GM21529 (cell line): ENCODE data around the gene TMOD1.
A peak's percentile ranks its signal among the peaks of the same experiment; 100 is the strongest.
"Not testable (repeated sequence)": the region's sequence is repeated elsewhere in the genome, so short reads cannot be mapped to it uniquely, and the experiment has no call there.

Source experiments
- ATAC-seq: cut with Tn5 transposase; IDR thresholded peaks from one replicate; pipeline ENCODE4 v1.9.1; 2021; ENCODE audit not compliant: unreplicated experiment

Gene TMOD1

DNA sequence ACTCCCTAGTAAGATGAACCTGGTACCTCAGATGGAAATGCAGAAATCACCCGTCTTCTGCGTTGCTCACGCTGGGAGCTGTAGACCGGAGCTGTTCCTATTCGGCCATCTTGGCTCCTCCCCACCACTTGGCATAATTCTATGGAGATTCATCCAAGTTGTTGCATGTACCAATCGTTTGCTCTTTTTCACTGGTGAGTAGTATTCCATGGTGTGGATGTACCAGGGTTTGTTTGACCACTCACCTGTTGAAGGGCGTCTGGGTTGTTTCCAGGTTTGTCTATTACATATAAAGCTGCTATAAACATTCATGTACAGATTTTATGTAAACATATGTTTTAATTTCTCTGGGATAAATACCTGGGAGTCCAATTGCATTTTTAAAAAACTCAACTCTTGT lies 85.4 kb downstream of the TMOD1 start:
- ATAC-seq: not testable (repeated sequence)

DNA sequence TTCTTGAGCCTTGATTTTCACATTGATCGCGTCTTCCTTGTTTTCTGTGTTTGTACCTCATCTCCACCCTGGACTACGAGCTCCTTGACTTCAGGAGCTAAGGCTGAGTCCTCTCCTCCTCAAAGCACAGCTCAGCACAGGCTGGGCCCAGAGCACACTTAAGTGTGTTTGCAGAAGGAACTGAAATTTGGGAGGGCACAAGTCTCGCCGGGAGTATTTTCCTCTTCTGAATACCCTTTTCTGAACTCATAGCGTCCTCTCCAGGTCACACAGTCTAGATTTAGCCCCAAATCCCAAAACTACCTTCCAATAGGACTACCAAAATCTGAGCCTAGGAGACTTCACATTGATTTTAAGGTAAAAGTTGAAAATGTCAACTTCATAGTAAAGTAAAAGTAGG lies 90.1 kb downstream of the TMOD1 start:
- no peak for ATAC-seq

DNA sequence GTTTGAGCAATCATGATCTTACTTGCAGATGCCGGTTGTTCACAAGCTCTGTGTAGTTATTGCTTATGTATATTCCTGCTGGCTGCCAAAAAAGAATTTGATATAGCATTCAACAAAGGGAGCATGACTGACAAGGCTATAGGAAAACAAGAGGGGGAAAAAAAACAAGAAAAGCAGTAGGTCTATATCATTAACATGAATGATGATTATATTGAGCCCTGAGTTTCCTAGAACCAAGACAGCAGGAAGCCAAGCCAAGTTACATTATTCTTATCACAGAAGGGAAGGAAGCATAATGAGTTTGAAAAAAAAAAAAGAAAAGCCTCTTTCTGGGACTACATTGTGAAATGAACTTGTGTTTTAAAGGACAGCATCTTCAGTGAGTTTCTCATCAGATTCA lies 90.7 kb downstream of the TMOD1 start:
- no peak for ATAC-seq

DNA sequence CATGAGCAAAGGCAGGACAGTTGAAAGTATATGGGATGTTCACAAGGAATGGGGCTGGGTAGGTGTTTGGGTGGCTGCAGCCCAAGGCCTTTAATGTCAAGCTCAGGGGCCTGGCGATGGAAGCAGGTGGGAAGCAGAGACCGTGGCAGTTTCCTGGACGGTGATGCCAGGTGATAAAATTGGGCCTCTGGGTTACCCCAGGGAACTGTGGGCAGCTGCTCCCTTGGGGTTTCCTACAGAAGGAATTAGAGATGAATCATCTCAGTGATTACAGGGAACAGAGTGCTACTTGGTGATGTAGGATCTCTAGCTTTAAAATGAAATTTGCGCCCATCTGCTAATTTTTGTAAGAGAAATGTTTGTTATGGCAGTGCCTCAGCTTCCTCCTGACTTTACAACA lies 92.5 kb downstream of the TMOD1 start:
- no peak for ATAC-seq

DNA sequence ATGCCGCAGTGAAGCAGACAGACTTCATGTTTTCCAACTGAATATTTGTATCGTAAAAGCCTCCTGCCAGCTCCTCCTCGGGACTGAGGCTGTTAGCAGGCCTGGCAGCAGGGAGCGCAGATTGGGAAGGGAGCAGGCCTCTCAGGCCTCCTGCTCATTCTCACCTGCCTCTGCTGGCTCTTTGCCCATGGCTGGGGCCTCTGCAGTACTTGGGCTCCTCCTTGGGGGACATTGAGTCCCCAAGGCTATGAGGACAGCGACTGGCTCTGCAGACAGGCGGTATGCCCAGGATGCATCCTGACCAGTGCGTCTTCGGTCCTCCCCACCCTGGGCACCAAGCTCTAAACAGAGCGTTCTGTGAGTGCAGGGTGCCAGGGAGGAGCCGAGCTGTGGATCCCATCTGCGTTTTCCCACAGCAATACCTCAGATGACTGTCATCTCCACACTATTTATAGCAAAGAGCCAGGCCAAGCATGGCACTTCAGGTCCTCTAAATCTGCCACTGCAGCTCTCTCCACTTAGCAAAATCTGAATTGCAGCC lies 93.0 kb downstream of the TMOD1 start:
- ATAC-seq: no peak

DNA sequence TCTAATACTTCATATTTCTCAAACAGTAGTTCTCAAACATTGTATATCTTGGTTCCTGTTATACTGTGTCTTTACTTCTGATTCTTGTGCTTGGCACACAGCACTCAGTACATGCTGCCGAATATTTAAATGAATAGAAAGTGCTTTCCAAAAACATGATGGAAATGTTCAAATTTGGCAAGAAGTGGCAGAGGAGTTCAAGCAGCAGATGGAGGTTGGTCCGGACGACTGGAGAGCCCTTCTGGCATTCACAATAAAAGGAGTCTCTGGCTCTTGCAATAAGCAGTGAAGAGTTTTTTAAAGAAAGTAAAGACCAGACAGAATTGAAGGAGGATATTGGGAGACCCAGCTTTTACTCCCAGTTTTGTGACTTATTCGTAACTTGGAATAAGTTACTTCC lies 95.4 kb downstream of the TMOD1 start:
- no peak for ATAC-seq

DNA sequence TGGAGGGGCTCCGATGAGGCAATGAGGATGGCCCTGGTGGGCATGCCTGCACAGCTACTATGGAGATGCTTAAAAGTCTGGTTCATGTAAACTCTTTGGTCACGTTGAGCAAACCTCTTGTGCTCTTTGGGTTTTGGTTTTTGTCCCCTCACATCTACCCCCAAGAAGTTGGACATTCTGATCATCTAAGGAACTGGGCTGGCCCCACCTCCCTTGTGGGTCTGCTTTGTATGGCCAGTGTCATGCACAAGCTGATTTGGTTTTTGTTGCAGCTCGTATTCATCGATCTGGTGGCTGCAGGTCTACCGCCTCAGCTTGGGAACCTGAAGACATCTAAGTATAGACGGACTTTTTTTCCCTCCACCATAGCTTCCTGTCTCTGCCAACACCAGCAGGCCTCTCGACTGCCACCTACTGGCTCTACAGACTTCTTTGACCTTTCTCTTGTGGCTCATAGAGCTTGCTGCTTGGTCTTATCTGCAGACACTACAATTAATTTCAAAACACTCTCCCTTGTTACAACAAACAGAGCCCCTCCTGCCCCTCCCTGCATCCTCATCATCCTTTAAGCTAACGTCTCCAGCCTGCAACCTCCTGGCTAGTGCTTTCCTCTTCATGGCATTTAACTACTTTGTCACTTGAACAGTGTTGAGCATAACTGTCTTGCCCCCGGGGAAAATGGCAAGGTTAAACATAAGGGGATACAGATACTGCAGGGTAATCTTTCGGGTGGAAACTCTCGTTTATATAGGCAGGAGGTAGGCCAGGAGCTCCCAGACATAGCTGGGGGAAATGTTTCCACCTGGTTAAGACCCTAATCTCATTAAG lies 97.2 kb downstream of the TMOD1 start:
- ATAC-seq: peak; percentile 89

DNA sequence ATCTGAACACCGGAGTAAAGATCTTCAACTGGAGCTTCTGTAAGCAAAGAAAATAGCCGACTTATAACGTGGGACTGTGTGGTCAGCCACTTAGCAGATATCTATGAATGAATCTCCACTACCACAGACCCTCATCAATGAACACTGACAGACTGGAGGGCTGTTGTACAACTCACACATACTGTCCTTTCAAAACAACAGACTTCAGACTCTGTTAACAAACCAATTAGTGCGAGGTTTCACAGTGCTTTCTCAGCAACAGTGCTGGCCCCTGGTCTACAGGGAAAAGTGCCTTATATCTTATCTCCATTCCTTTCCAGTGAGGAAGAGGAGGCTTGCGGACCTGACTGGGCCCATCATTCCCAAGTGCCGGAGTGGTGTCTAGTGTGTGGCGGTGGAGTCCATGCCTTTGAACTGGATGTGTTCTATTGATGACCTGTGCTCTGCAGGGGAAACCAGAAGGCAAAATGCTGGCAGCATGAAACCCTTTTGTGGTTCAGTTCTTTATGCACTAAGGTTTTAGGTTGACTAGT lies 97.9 kb downstream of the TMOD1 start:
- no peak for ATAC-seq

DNA sequence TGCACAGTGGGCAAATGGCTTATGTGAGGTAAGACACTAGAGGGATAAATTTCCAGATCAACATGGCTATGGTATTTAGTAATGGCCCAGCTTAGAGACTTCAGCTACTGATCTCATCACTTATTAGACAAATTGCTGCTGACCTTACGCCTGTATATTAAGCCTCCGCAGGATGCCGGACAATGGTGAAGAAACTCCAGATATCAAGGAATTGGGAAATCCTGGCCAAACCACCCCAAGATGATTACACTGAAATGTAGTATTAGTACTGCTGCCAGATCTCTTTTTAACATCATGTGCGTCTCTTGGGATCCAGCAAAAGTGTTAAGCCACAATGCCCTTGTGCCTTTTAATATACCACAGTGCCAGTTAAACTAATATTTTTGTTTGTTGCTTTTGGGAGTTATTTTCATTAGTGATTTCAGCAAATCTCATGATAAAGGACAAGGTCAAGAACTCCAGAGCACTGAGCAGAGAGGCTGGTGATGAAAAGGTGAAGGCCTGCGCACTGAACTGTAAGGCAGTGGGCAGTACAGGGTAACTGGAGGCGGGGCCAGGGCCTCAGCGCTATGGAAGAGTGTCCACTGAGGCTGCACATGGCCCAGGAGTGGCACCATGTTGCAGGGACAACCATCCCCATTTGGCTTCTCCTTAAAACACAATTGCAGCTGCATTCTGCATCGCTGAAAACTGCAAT lies 99.2 kb downstream of the TMOD1 start:
- ATAC-seq: no peak

DNA sequence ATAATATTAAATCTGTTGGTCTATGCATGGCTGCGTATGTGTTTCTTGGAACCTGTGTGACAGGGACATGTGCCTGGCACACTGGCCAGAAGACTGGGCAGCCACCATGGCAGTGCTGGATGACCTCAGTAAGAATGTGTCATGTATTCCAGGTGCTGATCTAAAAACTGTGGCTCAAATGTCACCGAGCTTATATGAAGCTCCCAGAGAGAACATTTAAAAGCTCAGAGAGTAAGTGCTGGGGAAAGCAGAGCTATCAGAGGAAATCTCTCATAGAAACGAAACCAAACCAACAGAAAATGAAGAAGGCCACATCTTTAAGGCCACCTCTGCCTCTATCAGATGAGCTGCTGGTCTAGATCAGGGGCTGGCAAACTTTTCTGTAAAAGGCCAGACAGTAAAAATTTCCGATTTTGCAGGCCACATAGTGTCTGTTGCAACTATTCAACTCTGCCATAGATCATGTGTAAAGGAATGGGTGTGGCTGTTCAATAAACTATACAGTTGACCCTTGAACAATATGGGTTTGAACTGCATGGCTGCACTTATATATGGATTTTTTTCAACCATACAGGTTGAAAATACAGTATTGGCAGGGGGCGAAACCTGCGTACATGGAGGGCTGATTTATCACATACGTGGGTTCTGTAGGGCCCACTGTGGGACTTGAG lies 99.9 kb downstream of the TMOD1 start:
- ATAC-seq: no peak

DNA sequence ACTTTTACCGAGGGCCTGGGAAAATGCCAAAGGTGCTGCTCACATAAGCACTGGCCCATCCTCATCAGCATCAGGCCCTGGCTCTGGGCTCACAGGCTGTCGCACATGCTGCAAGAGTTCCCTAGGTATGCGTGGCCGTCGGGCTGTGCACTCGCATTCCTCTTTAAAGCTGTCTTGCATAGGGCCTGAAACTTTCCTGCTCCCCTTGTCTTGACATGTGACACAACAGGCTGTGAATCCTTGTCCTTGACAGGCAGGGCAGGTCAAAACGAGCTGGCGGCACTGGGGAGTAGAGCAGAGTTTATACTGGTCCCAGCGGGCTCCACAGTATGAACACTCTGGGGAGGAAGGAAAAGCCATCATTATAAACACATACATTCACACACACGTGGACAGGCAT lies 101.0 kb downstream of the TMOD1 start:
- ATAC-seq: no peak

DNA sequence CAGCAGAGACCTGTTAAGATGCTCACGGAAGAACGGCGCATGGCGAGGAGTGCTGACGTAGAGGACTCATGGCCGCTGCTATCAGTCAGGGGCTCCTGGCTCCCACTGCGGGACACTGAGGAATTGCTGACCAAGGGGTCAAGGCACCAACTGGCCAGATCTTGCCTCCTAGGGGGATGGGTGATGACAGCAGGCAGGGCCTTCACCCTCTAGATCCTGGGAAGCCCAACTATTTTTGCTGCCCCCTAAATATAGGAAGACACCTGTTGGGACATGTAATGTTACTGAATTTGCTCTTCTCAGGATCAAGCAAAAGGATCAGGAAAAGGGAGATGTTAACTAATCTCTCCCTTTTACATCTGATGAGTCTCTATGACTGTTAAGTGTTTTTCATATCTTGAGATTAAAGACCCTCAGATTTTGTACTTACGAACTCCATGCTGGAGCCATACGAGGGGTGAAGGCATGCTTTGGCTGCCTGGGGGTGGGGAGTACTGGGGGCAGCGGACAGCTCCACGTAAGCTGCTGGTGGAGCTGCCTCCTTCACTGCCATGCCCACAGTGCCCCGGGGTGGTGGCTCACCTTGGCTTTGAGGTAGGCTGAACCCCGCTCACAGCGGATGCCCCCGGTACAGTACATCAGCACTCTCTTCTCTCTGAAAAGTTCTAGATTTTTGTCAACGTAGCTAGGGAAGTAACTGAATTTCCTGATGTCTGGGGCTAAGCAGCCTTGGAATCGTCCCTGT lies 103.6 kb downstream of the TMOD1 start:
- no peak for ATAC-seq

DNA sequence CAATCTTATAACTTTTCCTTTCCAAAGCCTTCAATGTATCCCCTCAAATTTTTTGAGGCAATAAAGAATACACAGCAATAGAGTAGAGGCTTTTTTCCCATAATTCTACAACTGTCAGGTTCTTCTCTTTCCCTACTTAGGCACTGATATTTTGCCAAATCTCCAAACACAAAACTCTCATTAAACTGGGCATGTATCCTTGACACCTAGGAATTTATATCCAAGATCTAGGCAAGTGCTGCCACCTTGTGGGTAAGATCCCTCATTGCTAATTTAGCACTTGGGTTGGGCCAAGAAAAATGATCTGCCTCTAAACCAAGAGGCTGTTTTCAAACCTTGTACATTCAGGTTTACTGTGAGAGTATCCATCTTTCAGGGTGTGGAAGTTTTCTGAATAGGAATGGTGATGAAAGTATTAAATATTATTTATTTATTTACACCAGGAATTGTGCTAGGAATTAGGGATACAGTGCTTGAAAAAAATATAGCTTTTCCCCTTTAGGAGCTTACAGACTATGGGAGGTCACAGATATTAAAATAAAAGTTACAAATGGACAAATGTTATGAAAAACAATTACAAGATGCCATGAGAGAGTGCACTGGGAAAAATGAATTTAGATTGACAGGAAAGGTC lies 114.1 kb downstream of the TMOD1 start:
- ATAC-seq: no peak

DNA sequence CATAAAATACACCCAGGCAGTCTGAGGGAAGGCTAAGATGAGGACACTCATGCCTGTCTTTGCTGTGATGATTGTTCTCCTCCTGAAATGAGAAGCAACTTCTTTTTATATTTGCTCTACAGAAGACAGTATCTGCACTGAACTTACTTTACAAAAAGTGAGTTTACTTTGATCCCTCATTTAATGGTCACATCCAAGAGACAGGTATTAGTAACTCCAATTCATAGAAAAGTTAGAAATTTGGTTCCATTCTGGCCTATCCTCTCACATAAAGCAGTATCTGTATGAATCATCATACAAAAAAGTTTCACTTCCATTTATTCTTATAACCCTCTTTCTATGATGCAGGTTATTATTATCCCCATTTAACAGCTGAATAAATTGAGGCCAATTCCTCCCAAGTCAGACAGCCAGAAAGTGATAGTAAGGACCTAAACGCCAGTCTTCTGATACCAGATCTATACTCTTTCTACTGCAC lies 116.5 kb downstream of the TMOD1 start:
- peak; percentile 67 for ATAC-seq

DNA sequence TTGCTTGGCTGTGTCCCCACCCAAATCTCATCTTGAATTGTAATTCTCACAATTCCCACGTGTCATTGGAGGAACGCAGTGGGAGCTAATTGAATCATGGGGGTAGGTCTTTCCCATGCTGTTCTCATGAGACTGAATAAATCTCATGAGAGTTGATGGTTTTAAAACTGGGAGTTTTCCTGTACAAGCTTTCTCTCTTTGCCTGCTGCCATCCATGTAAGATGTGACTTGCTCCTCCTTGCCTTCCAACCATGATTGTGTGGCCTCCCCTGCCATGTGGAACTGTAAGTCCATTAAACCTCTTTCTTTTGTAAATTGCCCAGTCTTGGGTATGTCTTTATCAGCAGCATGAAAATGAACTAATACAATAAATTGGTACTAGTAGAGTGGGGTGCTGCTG lies 118.6 kb downstream of the TMOD1 start:
- ATAC-seq: not testable (repeated sequence)

DNA sequence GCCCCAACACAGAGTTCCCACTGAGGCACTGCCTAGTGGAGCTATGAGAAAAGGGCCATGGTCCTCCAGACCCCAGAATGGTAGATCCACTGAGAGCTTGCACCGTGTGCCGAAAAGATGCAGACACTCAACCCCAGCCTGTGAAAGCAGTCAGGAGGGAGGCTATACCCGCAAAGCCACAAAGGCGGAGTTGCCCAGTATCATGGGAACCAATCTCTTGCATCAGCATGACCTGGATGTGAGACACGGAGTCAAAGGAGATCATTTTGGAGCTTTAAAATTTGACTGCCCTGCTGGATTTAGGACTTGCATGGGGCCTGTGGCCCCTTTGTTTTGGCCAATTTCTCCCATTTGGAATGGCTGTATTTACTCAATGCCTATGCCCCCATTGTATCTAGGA lies 121.0 kb downstream of the TMOD1 start:
- not testable (repeated sequence) for ATAC-seq

DNA sequence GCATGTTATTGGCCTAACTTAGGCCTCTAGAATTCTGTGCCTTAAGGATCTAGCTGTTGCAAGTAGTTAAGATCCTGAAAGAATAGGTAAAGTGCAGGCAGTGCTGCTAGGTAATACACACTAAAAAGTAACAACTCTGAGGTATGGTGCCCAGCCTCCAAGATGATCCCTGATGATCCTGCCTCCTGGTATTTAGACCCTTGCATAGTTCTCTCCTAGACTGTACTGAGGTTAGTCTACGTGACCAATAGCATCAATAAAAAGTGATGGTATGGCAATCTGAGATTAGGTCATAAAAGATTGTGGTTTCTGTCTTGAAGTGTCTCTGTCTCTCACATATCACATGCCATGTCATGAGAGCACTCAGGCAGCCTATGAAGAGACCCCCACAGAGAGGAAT lies 122.5 kb downstream of the TMOD1 start:
- ATAC-seq: no peak

DNA sequence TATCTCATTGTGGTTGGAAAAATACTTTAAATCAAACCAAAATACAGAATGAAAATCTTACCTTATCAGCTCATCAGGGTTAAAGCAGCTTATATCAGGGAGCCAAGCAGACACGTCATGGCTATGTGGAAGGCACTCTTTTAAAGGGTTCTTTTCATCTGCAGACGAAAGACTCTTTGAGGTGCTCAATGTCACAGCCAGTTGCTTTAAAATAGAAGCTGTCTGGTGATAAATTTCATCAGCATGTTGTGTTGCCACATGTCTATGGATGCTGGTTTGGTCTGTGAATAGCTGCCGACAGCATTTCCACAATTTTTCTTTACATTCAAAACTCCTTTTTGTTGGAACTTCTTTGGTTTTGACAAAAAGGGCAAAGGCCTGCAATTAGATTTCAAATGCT lies 124.2 kb downstream of the TMOD1 start:
- no peak for ATAC-seq

DNA sequence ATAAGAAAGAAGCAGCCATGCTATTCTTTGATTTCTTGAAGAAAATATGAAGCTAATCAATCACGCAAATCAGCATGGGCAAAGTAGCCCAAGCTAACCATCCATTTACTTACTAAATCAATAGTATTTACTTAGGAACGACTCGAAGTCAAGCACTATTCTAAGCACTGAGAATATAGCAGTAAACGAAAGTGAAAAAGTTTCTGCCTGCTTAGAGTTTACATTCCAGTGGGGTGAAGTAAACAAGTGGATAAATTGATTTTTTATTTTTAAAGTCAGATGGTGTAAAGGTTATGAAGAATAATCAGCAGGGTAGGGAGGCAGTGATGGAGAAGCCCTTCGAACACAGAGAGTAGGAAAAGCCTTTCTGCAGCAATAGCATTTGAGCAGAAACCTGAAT lies 126.2 kb downstream of the TMOD1 start:
- ATAC-seq: no peak

DNA sequence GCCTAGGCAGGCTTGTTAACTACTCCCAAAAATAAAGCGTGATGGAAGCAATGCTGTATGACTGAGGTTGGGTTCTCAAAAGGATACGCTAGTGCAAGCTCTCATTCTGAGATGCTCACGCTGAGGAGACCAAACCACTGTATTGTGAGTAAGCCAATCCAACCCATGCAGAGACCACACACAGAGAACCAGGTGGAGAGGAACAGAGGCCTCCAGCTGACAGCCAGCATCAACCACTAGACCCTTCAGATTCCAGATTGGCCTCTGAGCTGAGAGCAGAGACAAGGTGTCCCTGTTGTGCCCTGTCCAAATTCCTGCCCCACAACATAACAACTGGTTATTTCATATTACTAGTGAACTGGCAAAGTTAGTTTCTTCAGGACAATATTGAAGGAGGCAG lies 127.2 kb downstream of the TMOD1 start:
- ATAC-seq: no peak
